GM19351 (cell line): ENCODE results near the gene LIN7B.

Experiments used
- ATAC-seq: cut with Tn5 transposase; IDR thresholded peaks from one replicate; pipeline ENCODE4 v1.9.1; 2021; ENCODE audit warnings: mild to moderate bottlenecking, moderate library complexity; ENCODE audit not compliant: unreplicated experiment

The LIN7B gene

GRCh38 chr19:49094505-49095482, 19.4 kb upstream of the LIN7B start:
- ATAC-seq: no peak

- no peak for ATAC-seq
These were observed 16.5 kb upstream of the LIN7B start for GRCh38 chr19:49097453-49098288.

- no peak for ATAC-seq
These were observed 15.4 kb upstream of the LIN7B start for GRCh38 chr19:49098795-49099194.

GRCh38 chr19:49101160-49101559, 13.0 kb upstream of the LIN7B start:
- ATAC-seq: no peak

GRCh38 chr19:49102303-49102702, 11.9 kb upstream of the LIN7B start:
- ATAC-seq: no peak

- ATAC-seq: no peak
These were observed 10.7 kb upstream of the LIN7B start for GRCh38 chr19:49103331-49104085.

DNA sequence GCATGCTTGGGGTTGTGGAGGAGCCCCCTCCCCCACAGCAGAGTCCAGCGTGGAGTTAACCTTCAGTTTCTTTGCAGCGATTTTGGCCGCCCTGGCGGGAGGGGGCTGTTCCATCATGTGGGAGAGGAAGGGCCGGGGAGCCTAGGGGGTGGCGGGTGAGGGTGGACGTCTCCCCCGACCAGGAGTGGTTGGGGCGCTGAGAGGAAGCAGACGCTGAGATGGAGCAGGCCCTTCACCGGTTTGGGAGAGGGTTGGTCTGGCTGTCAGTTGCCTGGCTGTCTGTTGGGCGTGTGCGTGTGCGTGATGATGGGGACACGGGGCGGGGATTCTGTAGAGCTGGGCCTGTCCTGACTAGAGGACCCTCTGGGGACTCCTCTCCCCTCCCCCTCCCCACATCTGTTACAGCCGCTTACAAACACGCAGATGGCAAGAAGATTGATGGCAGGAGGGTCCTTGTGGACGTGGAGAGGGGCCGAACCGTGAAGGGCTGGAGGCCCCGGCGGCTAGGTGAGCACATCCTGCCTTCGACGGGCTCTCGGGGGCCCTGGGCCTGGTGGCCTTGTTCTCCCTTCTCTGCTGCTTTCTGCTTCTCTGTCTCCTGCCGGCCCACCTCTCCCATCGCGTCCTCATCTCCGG, 9.8 kb upstream of the LIN7B start:
- no peak for ATAC-seq

DNA sequence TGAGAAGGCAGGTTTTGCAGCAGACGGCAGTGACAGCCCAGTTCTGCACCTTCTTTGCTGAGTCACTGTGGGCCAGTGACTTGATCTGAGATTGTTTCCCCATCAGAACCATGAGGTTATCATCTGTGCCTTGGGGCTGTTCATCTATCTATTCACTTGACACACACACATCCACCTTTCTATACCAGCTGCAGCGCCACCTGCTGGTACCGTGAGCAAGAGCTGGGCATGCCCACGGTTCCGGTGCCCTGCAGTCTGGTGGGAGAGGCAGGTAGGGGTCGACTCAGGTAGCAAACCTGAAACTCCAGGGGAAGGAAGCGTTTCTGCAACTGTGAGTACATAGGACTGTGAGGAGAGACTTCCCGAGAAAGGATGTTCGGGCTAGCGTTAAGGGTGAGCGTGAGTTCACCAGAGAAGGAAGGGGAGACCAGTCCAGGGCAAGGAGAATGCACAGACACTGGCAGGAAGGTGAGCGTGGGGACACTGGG, 7.5 kb upstream of the LIN7B start:
- no peak for ATAC-seq

DNA sequence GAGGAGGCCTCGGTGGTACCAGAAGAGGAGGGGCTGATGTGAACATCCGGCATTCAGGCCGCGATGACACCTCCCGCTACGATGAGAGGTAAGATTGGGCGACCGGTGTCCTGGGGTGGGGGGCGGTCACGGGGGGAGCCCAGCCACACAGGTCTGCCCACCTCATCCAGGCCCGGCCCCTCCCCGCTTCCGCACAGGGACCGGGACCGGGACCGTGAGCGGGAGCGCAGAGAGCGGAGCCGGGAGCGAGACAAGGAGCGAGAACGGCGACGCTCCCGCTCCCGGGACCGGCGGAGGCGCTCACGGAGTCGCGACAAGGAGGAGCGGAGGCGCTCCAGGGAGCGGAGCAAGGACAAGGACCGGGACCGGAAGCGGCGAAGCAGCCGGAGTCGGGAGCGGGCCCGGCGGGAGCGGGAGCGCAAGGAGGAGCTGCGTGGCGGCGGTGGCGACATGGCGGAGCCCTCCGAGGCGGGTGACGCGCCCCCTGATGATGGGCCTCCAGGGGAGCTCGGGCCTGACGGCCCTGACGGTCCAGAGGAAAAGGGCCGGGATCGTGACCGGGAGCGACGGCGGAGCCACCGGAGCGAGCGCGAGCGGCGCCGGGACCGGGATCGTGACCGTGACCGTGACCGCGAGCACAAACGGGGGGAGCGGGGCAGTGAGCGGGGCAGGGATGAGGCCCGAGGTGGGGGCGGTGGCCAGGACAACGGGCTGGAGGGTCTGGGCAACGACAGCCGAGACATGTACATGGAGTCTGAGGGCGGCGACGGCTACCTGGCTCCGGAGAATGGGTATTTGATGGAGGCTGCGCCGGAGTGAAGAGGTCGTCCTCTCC, 6.3 kb upstream of the LIN7B start:
- no peak for ATAC-seq

DNA sequence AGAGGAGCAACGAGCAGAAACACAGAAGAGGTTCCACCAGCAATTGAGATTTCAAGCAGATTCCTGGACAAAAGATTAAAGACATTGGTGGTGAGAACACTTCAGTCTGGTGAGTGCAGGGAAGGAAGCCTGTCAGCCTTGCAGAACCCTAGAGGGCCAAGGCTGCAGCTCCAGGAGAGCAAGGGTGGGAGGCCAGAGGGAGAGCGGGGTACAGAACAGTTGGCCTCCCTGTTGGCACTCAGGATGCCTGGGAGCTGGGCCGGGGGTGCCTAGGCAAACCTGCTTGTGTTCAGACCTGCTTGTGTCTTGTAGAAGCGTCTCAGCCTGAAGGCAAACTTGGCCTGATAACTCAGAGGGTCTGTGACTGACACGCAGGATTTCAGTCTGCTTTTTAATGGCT, 5.1 kb upstream of the LIN7B start:
- no peak for ATAC-seq

DNA sequence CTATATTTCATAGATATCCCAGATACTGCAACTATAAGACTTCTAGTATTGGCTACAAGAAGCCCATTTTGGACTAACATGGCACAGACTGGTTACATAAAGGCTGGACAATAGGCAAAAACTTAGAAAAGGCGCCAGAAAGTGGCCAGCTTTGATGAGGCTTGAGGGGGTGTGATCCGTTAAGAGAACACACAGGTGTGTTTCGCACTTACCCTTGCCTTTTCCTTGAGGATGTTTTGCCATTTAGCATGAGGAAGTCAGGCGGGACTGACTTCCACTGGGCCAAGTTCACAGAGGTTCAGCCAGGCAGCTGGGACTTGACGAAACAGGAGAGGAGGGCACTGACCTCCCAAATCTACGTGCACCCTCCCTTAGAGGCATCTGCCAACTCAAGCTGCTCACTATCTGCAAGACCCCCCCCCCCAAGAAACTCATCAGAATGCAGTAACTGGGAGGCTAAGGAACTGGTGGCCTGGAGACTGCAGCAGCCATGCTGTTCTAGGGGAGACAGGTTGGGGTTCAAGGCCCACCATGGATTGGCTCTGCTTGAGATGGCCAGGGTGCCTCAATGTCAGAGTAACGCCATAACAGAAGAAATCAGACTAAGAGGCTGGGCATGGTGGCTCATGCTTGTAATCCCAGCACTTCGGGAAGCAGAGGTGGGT, 4.5 kb upstream of the LIN7B start:
- ATAC-seq: no peak

GRCh38 chr19:49110567-49110966, 3.6 kb upstream of the LIN7B start:
- ATAC-seq: no peak

- ATAC-seq: no peak
These were observed 2.8 kb upstream of the LIN7B start for GRCh38 chr19:49111218-49111998.

DNA sequence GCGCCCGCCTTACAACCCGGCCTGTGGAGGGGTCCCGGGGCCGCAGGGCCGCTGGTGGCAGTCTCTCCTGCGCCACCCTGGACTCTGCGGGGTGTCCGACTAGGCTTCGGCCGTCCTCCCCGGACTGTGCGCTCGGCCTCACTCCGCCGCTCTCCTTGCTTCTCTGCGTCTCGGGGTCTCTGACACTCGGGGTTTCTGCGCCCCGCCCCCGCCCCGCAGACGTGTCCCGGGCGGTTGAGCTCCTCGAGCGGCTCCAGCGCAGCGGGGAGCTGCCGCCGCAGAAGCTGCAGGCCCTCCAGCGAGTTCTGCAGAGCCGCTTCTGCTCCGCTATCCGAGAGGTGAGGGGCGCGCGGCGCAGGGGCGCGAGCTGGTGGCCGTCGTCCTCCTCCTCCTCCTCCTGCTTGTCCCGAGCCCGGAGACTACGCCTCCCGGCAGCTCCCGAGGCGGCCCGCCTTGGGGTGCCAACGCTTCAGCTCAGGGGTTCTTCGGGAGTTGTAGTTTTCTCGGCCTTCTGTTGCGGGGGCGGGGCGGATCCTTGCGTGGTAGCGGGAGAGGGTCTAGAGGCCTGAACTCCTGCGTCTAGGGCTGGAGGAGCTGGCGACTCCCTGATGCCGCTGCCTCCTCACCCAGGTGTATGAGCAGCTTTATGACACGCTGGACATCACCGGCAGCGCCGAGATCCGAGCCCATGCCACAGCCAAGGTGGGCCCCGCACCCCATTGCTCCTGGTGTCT, 627 bp downstream of the LIN7B start:
- no peak for ATAC-seq

GRCh38 chr19:49116544-49116943, 2.4 kb downstream of the LIN7B start:
- ATAC-seq: no peak

DNA sequence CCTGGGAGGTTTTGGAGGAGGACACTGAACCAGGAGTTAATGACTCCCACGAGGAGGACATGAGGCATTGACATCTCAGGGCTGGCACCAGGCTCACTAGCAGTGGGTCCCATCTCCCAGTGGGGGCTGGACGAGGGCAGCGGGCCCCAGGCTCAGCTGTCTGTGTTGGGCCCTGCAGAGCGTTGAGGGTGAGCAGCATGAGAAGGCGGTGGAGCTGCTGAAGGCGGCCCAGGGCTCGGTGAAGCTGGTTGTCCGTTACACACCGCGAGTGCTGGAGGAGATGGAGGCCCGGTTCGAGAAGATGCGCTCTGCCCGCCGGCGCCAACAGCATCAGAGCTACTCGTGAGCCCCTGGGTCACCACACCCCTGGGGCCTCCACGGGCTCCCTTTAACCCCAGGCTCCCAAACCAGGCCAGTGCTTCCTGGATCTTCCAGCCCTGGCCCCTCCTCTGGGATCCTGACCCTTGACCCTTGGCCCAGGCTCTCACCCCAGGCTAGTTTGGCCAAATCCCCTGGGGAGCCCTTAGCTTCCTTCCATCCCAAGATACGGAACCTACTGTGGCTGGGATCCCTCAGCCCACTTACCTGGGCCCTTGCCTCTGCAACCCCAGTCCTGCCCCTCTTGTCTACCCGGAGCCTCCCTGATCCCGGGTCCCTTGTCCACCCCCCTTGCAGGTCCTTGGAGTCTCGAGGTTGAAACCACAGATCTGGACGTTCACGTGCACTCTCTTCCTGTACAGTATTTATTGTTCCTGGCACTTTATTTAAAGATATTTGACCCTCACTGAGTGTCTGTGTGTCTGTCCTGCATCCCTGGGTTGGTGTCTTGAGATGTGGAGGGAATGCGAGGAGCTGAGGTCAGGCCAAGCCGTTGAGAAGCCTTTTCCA, 3.8 kb downstream of the LIN7B start:
- ATAC-seq: no peak
